Sciatic nerve (tissue), 2 donors: ENCODE measurements around the gene ENTPD6. TPM values are rescaled to one million over a fixed set of nuclear protein-coding genes. Genes with fewer than 3 reads are reported as not detected.
A peak's percentile ranks its signal among the peaks of the same experiment; 100 is the strongest.

Experiments
- ATAC-seq: fragments of 200-7000 bp; cut with Tn5 transposase; one replicate; pipeline ENCODE4 v1.9.1; 2020; ENCODE audit warnings: mild to moderate bottlenecking, moderate library complexity
- DNase-seq: peaks from one replicate; pipeline ENCODE4 v3.0.0-alpha.2; 2020; ENCODE audit warnings: low spot score
- intact Hi-C: fragments of 100-400 bp; cut with DNase I; formaldehyde crosslinking; loops from one replicate; pipeline ENCODE4 v1.14.2; 2022
- total RNA-seq: library from RNA; stranded (reverse); fragmentation: NEBNext Ultra II Directional; extraction: Animal tissue kit (Norgen Biotek cat#: 25700); gene quantifications from one replicate; pipeline ENCODE4 v1.2.1, GENCODE V29; 2021
- donor health status: DM: no; HTN: no; CAD: no.
- donor health status: DM: no; HTN: no; CAD: no.

Gene ENTPD6
- total RNA-seq, 1 donor from 2014 or later, result 59.3 TPM

DNA sequence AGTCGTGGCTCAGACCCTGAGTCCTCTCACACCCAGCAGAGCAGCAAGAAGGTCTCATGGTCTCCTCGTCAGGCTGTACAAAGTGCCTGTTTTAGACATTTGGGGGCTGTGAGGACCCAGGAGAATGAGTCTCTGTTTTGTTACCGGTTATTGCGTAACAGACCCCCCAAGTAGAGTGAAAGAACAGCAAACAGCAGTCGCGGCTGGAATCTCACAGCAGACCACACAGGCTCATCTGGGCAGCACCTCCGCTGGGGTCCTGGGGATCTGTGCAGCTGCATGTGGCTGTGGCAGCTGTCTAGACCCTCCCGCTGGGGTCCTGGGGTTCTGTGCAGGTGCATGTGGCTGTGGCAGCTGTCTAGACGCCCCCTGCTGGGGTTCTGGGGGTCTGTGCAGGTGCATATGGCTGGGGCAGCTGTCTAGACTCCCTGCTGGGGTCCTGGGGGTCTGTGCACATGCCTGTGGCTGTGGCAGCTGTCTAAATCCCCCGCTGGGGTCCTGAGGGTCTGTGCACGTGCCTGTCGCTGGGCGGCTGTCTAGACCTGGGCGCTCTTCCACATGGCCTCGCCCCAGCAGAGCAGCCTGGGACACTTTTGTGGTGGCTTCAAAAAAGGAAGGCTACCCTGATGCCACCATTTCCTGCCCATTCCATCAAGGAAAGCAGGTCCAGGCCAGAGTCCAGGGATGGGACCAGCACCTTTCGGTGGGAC lies 24.7 kb downstream of the ENTPD6 start:
- DNase-seq, result no peak
- ATAC-seq, result peak; percentile 73
- intact Hi-C loops, result no loop called here

DNA sequence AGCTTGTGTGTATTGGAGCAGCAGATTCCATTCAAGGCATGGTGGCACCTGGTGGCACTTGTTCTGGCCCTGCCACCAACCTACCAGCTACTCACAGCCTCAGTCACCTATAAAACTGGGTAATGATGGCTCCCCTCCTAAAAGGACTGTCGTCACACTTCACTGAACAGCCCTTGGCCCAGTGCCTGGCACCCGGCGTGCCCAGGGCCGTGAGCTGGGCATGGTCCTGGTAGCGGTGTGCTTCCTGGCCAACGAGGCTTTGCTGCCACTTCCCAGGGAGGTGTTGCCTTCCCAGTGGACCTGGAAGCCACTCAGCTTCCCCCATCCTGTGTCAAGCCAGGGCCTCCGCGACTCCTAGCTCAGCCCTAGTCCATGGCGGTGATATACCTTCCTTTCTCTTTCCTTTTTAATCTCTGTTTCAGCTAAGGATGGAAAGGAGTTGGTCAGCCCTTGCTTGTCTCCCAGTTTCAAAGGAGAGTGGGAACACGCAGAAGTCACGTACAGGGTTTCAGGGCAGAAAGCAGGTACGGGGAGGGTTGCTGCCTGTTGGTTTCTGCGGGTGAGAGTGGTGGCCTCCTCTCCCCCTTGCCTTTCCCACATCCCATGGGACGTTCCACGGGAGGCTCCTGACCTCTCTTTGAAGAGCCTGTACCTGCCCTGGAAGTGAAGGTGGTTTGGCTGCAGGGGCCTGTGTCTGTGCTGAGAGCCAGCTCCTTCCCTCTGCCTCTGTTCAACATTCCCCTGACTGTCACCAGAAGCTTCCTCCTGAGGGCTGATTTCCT lies 25.5 kb downstream of the ENTPD6 start:
- intact Hi-C loops, result no loop called here
- DNase-seq (no peak), ATAC-seq (no peak)

DNA sequence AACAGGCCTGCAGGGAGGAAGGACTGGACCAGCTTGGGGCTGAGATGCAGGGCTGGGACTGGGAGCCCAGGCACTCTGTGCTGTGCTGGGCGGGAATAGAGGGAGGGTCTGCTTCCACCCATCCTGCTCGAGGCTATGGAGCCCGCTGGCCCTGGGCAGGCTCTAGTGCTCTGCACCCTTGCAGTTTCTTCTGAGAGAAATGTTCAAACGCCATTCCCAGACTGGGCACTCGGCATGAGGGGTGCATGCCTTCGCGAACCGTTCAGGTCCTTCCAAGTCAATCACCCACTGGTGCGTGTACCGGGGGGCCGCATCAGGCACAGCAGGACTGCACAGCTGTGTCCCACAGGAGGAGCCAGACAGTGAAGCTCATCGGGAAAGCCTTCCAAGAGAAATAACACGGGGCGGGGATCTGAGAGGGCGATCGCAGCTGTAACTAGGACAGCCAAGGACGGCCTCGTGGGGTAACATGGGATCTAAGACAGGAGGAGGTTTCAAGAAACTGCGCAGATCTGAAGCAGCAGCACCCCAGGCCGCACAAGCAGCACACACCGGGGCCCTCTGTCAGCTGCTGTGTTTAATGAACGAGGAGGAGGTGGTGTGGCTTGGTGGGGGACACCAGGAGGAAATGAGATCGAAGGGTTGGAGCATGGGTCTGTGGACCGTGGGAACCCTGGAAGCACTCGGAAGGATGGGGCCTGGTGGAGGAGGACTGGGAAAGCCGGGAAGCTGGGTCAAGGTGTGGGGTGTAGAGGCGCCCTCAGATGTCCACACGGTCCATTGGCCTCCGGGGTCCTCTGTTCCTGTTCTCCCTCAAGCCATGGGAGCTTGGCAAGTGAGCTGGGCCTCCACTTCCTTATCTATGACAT lies 26.3 kb downstream of the ENTPD6 start:
- intact Hi-C loops, result no loop called here
- DNase-seq (no peak), ATAC-seq (peak; percentile 84)

- no peak for DNase-seq
- intact Hi-C loops, result no loop called here
- ATAC-seq, result no peak
Observed at GRCh38 chr20:25222461-25223178, 27.1 kb downstream of the ENTPD6 start.

GRCh38 chr20:25223179-25223661 lies 27.7 kb downstream of the ENTPD6 start:
- ATAC-seq (peak; percentile 5), DNase-seq (no peak)
- intact Hi-C loops, result no loop called here

DNA sequence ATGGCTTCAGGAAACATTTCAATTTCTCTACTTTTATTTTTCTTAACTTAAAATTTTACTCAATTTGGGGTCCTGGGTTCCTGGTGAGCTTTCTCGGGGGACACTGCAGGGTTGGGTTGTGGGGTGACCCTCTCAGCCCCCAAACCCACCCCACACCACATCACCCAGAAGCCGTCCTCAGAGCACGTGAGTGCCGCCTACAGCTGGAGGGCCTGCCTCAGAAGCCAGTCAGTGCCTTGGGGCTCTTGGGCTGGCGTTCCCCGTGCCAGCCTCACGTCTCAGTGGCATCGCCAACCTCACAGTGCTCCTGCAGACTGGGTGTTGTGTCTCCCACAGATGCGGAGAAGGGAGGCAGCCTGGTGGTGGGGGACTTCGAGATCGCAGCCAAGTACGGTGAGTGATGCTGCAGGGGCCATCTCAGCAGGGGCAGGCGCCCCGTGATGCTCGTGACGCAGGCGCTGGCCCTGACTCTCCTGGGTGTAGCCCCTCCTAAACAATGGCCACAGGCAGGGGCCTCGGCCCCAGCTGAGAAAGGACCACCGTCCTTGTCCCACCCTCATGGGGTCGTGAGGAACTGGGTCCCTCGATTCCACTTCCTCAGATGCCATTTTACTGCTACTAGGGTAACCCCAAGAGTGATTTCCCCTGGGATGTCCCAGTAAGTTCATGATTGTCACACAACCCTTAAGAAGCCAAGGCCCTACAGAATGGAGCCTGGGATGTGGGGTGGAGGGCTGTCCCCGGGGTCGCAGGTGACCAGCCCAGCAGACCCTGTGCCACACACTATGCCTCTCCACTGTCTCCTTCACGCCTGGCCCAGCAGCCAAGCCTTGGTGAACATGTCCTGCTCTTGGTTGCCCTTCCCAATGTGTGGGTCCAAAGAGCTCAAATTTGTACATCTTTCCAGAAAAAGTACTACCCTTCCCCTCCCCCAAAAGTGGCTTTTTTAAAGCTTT lies 28.5 kb downstream of the ENTPD6 start:
- intact Hi-C loops, result no loop called here
- DNase-seq, result no peak
- no peak for ATAC-seq

DNA sequence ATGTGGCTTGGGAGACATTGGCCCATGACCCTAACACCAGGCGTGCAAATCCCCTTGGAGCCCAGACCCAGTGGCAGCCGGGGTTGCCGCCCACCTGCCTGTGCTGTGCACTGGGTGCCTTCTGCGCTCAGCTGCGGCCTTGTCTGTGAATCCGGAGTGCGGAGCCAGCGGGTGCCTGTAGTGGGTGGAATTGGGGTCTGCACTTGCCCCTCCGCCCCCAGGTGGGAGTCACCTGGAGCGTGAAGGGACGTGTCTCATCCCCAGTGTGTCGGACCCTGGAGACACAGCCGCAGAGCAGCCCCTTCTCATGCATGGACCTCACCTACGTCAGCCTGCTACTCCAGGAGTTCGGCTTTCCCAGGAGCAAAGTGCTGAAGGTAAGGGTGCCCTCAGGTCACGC lies 29.4 kb downstream of the ENTPD6 start:
- ATAC-seq (no peak), DNase-seq (no peak)
- intact Hi-C loops, result no loop called here

DNA sequence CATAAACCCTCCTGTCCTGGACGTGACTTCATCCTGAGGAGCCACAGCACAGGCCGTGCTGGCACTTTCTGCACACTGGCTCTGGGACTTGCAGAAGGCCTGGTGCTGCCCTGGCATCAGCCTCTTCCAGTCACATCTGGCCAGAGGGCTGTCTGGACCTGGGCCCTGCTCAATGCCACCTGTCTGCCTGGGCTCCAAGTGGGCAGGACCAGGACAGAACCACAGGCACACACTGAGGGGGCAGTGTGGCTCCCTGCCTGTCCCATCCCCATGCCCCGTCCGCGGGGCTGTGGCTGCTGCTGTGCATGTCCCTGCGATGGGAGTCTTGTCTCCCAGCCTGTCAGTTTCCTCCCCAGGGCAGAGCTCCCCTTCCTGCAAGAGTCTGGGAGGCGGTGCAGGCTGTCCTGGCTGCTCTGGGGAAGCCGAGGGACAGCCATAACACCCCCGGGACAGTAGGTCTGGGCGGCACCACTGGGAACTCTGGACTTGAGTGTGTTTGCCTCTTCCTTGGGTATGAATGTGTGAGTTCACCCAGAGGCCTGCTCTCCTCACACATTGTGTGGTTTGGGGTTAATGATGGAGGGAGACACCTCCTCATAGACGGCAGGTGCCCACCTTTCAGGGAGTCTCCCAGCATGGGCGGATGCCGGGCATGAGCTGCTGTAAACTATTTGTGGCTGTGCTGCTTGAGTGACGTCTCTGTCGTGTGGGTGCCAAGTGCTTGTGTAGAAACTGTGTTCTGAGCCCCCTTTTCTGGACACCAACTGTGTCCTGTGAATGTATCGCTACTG lies 30.3 kb downstream of the ENTPD6 start:
- intact Hi-C loops, result no loop called here
- ATAC-seq (no peak), DNase-seq (no peak)

DNA sequence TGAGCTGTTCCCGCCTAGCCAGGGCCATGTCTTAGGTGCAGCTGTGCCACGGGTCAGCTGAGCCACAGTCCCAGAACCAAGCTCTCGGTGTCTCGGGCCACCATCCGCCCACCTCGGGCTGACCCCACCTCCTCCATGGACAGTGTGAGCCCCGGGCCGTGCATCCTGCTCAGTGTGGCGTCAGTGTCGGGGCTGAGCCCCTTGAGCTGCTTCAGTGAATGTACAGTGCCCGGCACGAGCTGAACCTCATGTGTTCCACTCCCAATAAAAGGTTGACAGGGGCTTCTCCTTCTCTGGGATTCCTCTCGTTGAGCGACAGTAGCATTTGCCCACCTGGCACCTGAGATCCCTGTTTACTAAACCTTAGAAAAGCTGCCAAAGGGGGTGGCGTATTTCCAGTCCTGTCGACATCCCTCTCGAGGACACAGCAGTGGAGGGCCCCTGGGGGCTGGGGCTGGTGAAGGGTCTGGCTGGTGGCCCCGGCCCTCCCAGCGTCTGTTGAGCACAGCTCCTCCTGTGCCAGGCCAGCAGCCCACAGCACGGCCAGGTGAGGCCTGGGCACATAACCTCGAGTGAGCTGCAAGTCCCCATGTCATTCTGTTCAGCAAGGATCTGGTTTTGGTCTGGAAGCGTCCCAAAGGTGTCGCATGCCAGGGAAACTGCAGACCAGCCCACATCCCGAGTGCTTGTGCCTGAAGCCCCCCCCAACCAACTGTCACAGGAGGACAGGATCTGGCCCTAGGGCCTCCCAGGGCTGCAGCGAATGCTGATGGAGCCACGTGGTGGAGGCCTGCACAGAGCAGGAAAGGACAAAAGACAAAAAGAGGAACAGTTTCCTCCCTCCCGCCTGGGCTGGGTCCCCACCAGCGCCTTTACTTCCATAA lies 31.2 kb downstream of the ENTPD6 start:
- peak; percentile 35 for ATAC-seq
- intact Hi-C loops, result no loop called here
- DNase-seq, result no peak

DNA sequence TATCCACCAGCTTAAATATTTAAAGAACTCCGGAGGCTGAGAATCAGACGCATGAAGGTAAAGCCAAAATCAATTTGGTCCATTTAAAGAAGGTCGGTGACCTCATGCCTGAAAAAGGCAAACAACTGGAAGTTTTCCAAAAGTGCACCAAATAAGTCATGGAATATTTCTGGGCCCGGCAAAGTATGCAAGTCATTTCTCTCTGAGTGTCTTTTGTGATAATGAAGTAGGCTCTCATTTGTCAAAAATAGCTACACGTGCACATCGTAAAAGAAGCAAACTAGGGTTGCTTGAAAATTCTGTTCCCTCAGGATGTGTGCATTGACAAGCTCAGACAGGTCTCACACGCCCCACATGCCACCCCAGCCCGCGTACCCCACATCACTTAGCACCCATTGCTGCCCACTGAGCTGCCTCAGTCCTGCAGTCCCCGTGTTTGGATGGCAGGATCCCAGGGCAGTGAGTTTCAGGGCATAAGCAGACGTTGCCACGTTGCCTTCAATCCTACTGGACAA lies 31.9 kb downstream of the ENTPD6 start:
- ATAC-seq, result peak; percentile 5
- no peak for DNase-seq
- intact Hi-C loops, result no loop called here

DNA sequence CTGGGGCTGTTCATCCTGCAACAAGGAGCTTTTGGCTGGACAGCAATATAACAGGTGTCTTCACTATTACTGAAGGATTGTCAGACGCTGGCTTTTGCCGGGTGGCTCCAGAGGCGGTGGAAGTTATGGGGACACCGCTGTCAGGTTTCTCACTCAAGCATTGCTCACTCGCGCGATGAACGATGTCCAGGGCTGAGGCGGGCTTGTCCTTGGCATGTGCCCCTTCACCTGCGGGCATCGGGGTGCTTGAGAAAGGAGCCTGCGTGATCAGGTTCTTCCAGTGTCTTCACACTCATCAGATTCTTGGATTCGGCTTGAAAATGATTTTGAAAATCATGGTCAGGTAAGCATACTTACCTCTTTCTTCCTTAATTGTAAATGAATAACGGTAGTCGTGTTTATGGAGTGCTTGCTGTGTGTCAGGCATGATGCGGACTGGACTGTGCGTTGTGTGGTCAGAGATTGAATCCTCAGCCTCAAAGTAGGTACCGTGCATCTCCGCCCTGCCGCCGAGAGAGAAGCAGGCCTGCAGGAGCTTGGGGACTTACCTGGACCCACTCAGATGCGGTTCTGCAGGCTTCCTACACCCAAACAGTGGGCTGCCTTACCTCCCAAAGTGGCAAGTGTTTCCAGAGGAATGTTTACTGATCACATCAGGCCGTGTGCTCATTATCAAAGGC lies 34.1 kb downstream of the ENTPD6 start:
- ATAC-seq (no peak), DNase-seq (no peak)
- intact Hi-C loops, result no loop called here

DNA sequence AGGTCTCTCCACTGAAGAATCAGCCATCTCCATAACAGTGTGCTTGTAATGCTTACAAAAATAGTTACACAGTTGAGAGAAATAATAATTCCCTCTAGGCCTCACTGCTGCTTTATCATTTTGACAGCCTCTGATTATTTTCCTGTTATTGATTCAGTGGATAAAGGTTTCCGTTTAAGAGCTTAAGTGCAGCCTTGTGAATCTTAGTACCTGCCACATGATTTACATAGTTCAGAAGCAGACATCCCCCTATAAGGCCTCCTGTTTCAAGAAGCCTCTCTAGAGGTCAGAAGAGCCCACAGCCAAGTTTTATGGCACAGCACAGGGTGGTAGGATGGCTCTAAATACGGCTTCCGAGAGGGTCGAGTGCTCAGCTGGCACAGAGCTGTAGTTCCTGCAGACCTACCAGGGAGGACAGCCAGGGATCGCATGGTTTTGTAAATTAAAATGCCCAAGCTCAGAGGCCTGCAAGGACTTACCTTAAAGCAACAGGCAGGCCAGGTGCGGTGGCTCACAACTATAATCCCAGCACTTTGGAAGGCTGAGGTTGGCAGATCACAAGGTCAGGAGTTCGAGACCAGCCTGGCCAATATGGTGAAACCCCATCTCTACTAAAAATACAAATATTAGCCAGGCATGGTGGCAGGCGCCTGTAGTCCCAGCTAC lies 34.8 kb downstream of the ENTPD6 start:
- DNase-seq, result no peak
- ATAC-seq, result no peak
- intact Hi-C loops, result no loop called here

GRCh38 chr20:25233016-25233772 lies 37.7 kb downstream of the ENTPD6 start:
- DNase-seq, result no peak
- intact Hi-C loops, result no loop called here
- ATAC-seq, result peak; percentile 27
